ENCODE data around the gene ZFP69B. TPM values are rescaled to one million over a fixed set of nuclear protein-coding genes. Genes with fewer than 3 reads are reported as not detected.
"Not testable (repeated sequence)": the region's sequence is repeated elsewhere in the genome, so short reads cannot be mapped to it uniquely, and the experiment has no call there.

The ZFP69B gene
- total RNA-seq, 2 experiments from 2014 or later = 3.8 to 5.1 TPM

GRCh38 chr1:40451238-40451585, 936 bp downstream of the ZFP69B start:
- Mint-ChIP-seq H3K36me3 (peaks cover 62% of the 10 kb centered on the region), H3K4me3 (peak overlapping the region; percentile 90), H3K27ac (peak overlapping the region; percentile 87), H3K9me3 (ENCODE audit: low read depth) (peaks cover 34% of the 10 kb centered on the region), H3K4me1 (peaks cover 24% of the 10 kb centered on the region), H3K27me3 (no peaks in the 10 kb centered on the region)
- CTCF ChIA-PET = interaction anchor here (0.6 to 2.0 kb wide), 5 partner anchors 27 to 307 kb away, joined by 3 to 5 read pairs (median 3); partner anchors contain the start of gene EXO5
- no peak for DNase-seq
- no peak for ATAC-seq

- Mint-ChIP-seq H3K9me3 (ENCODE audit: low read depth) (peaks cover 58% of the 10 kb centered on the region), H3K36me3 (peaks cover 84% of the 10 kb centered on the region), H3K27ac (no peak overlapping the region), H3K27me3 (no peaks in the 10 kb centered on the region), H3K4me1 (peaks cover 23% of the 10 kb centered on the region), H3K4me3 (no peak overlapping the region)
- no peak for DNase-seq
- no peak for ATAC-seq
- CTCF ChIA-PET = interaction anchor here (0.6 kb wide), 1 partner anchor 126 kb away, joined by 3 read pairs; no protein-coding TSS in a partner anchor
Observed at GRCh38 chr1:40454873-40455272, 4.6 kb downstream of the ZFP69B start.

- H3K9me3 Mint-ChIP-seq (ENCODE audit: low read depth) = peaks cover 59% of the 10 kb centered on the region
- H3K4me1 Mint-ChIP-seq = peaks cover 8% of the 10 kb centered on the region
- CTCF ChIA-PET = no interaction called here
- DNase-seq (no peak), ATAC-seq (no peak)
- peaks cover 71% of the 10 kb centered on the region for H3K36me3 Mint-ChIP-seq
- H3K4me3 Mint-ChIP-seq = no peak overlapping the region
- no peak overlapping the region for H3K27ac Mint-ChIP-seq
- no peaks in the 10 kb centered on the region for H3K27me3 Mint-ChIP-seq
Observed at GRCh38 chr1:40462956-40463590, 12.8 kb downstream of the ZFP69B start.

- DNase-seq = no peak
- Mint-ChIP-seq H3K4me1 (no peaks in the 10 kb centered on the region), H3K4me3 (no peak overlapping the region), H3K27me3 (no peaks in the 10 kb centered on the region), H3K36me3 (peaks cover 47% of the 10 kb centered on the region), H3K9me3 (ENCODE audit: low read depth) (peaks cover 53% of the 10 kb centered on the region), H3K27ac (no peak overlapping the region)
- CTCF ChIA-PET = interaction anchor here (0.7 kb wide), 1 partner anchor 315 kb away, joined by 3 read pairs; no protein-coding TSS in a partner anchor
- no peak for ATAC-seq
Observed at GRCh38 chr1:40469327-40469726, 19.1 kb downstream of the ZFP69B start.

DNA sequence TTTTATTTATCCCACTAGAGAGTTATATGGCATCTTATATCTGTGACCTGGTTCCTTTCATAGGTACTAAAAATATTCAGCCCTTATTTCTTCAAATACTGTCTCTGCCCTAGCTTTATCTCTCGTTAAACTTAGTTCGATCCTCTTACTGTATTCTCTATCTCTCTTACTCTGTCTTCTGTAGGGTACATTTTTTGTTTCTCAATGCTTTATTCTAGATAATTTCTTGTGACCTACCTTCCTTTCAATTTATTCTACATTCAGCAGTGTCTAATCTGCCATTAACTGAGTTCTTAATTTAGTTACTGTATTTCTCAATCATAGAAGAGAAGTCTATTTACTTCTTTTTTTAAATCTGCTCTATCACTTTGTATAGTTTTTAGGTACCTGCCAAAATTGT, 25.0 kb downstream of the ZFP69B start:
- H3K9me3 Mint-ChIP-seq (ENCODE audit: low read depth) = peaks cover 32% of the 10 kb centered on the region
- CTCF ChIA-PET = no interaction called here

GRCh38 chr1:40476924-40477677, 26.8 kb downstream of the ZFP69B start, which contains the start of gene ZFP69:
TSS of gene ZFP69 (plus strand) at chr1:40477290. CDS start at chr1:40479362, 2,072 bp downstream.
- CTCF ChIA-PET = interaction anchor here (1.5 kb wide), 1 partner anchor 27 kb away, joined by 5 read pairs; the partner anchor contains the start of gene ZFP69B
- H3K27me3 Mint-ChIP-seq = no peaks in the 10 kb centered on the region
- H3K27ac Mint-ChIP-seq = peak within 1 kb of the TSS; percentile 72
- H3K4me3 Mint-ChIP-seq = peak within 1 kb of the TSS; percentile 74
- DNase-seq (peak; percentile 81), ATAC-seq (peak; percentile 92)
- H3K36me3 Mint-ChIP-seq = peaks cover 39% of the 10 kb centered on the region
- peaks cover 11% of the 10 kb centered on the region for H3K4me1 Mint-ChIP-seq
- H3K9me3 Mint-ChIP-seq (ENCODE audit: low read depth) = peaks cover 30% of the 10 kb centered on the region

More for the DNA sequence above, 25.0 kb downstream of the ZFP69B start:
- Mint-ChIP-seq H3K27ac (no peak overlapping the region), H3K36me3 (peaks cover 37% of the 10 kb centered on the region), H3K4me3 (no peak overlapping the region), H3K27me3 (no peaks in the 10 kb centered on the region), H3K4me1 (peaks cover 11% of the 10 kb centered on the region)
- DNase-seq = no peak
- ATAC-seq = no peak

GRCh38 chr1:40477678-40478053, 27.4 kb downstream of the ZFP69B start:
- DNase-seq (no peak), ATAC-seq (peak; percentile 11)
- no peaks in the 10 kb centered on the region for H3K27me3 Mint-ChIP-seq
- H3K4me1 Mint-ChIP-seq = peaks cover 11% of the 10 kb centered on the region
- H3K4me3 Mint-ChIP-seq = peak overlapping the region; percentile 47
- H3K9me3 Mint-ChIP-seq (ENCODE audit: low read depth) = peaks cover 34% of the 10 kb centered on the region
- H3K36me3 Mint-ChIP-seq = peaks cover 45% of the 10 kb centered on the region
- CTCF ChIA-PET = interaction anchor here (1.0 to 1.5 kb wide), 2 partner anchors 26 to 28 kb away, joined by 3 to 5 read pairs; partner anchors contain the start of gene ZFP69B
- H3K27ac Mint-ChIP-seq = peak overlapping the region; percentile 18

- Mint-ChIP-seq H3K9me3 (ENCODE audit: low read depth) (peaks cover 33% of the 10 kb centered on the region), H3K27me3 (no peaks in the 10 kb centered on the region), H3K36me3 (peaks cover 47% of the 10 kb centered on the region), H3K27ac (peak overlapping the region; percentile 50), H3K4me1 (peaks cover 11% of the 10 kb centered on the region), H3K4me3 (peak overlapping the region; percentile 47)
- ATAC-seq (no peak), DNase-seq (no peak)
- CTCF ChIA-PET = interaction anchor here (1.0 to 1.5 kb wide), 2 partner anchors 27 to 28 kb away, joined by 3 to 5 read pairs; partner anchors contain the start of gene ZFP69B
Observed at GRCh38 chr1:40478276-40478675, 28.0 kb downstream of the ZFP69B start.

- ATAC-seq (no peak), DNase-seq (no peak)
- Mint-ChIP-seq H3K27ac (no peak overlapping the region), H3K4me3 (no peak overlapping the region), H3K27me3 (no peaks in the 10 kb centered on the region), H3K36me3 (peaks cover 54% of the 10 kb centered on the region), H3K4me1 (peaks cover 11% of the 10 kb centered on the region), H3K9me3 (ENCODE audit: low read depth) (peaks cover 29% of the 10 kb centered on the region)
- CTCF ChIA-PET = no interaction called here
Observed at GRCh38 chr1:40479156-40479555, 28.9 kb downstream of the ZFP69B start.

GRCh38 chr1:40495315-40495903, 45.1 kb downstream of the ZFP69B start:
- Mint-ChIP-seq H3K4me3 (no peak overlapping the region), H3K27me3 (no peaks in the 10 kb centered on the region), H3K27ac (no peak overlapping the region), H3K9me3 (ENCODE audit: low read depth) (peaks cover 50% of the 10 kb centered on the region), H3K4me1 (no peaks in the 10 kb centered on the region), H3K36me3 (peaks cover 73% of the 10 kb centered on the region)
- DNase-seq = no peak
- ATAC-seq = no peak
- CTCF ChIA-PET = no interaction called here

- CTCF ChIA-PET, H3K4me3 Mint-ChIP-seq, H3K27ac Mint-ChIP-seq, H3K27me3 Mint-ChIP-seq, H3K4me1 Mint-ChIP-seq, ATAC-seq, DNase-seq: not testable (repeated sequence)
- H3K9me3 Mint-ChIP-seq (ENCODE audit: low read depth) = peaks cover 37% of the 10 kb centered on the region
- H3K36me3 Mint-ChIP-seq = peaks cover 58% of the 10 kb centered on the region
Observed at GRCh38 chr1:40502651-40503050, 52.4 kb downstream of the ZFP69B start.

DNA sequence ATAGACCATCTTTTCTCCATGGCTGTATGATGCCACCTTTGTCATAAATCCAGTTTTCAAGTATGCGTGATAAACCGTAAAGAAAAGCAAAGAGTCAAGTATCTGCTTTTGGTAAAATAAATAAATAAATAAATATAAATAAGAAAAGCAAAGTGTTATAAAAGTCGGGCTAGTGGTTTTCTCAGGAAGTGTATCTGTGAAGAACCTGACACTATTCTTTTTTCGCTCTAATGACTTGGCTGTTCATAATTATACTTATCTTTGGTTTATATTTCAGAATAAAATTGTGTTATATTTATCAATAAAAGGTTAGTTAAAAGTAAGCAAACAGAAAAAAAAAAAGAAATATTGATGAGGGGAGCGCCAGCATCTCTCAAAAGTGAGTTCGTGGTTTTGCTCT, 57.7 kb downstream of the ZFP69B start:
- H3K9me3 Mint-ChIP-seq (ENCODE audit: low read depth) = peaks cover 30% of the 10 kb centered on the region
- DNase-seq (no peak), ATAC-seq (no peak)
- H3K27me3 Mint-ChIP-seq = no peaks in the 10 kb centered on the region
- peaks cover 19% of the 10 kb centered on the region for H3K4me1 Mint-ChIP-seq
- peaks cover 62% of the 10 kb centered on the region for H3K36me3 Mint-ChIP-seq
- peak overlapping the region; percentile 87 for H3K27ac Mint-ChIP-seq
- peak overlapping the region; percentile 83 for H3K4me3 Mint-ChIP-seq
- CTCF ChIA-PET = interaction anchor here (1.8 kb wide), 1 partner anchor 57 kb away, joined by 5 read pairs; the partner anchor contains the start of gene ZFP69B
